K562 (cell line): Measurements from ENCODE around the gene DNAH17.

ENCODE experiments used
- HEY1 ChIP-seq: fragments of 250-450 bp; sonication (Bioruptor Pico); IDR thresholded peaks from 2 replicates; pipeline ENCODE4 v1.5.0; 2020; ENCODE audit warnings: mild to moderate bottlenecking, moderate library complexity, borderline replicate concordance
- HNRNPL ChIP-seq: fragments of 200-400 bp; formaldehyde crosslinking; IDR thresholded peaks from 2 replicates; pipeline ENCODE4 v1.6.1; 2017; ENCODE audit warnings: low read depth, mild to moderate bottlenecking, low read length
- NFRKB ChIP-seq: fragments of 450-650 bp; IDR thresholded peaks from 2 replicates; pipeline ENCODE4 v1.6.1; 2016; ENCODE audit warnings: low read depth
- POLR2A ChIP-seq: fragments of 450-650 bp; conservative IDR thresholded peaks from 2 replicates; pipeline ENCODE4 v1.6.1; 2016
- POLR2AphosphoS5 ChIP-seq: IDR thresholded peaks from 2 replicates; pipeline ENCODE4 v1.6.1; 2011; ENCODE audit warnings: mild to moderate bottlenecking, low read depth, low read length, moderate library complexity; ENCODE audit not compliant: control insufficient read depth, insufficient read depth
- RAD21 ChIP-seq, 2 experiments: fragments of 250-450 bp in 1 of 2; fragments of 450-650 bp in 1 of 2; sonication (Bioruptor Pico) in 1 of 2; formaldehyde crosslinking in 1 of 2; IDR thresholded peaks in 1 of 2; conservative IDR thresholded peaks in 1 of 2; 2 replicates each; pipeline versions ENCODE4 v1.4.0 to v1.8.0; 2020 to 2022; ENCODE audit warnings: mild to moderate bottlenecking in 2 of 2, moderate library complexity in 1 of 2
- SMC3 ChIP-seq: conservative IDR thresholded peaks from 2 replicates; pipeline ENCODE4 v1.6.1; 2011; ENCODE audit warnings: low read depth, low read length, improper control_type of control experiment; ENCODE audit not compliant: insufficient read depth
- TRIM24 ChIP-seq, 2 experiments: fragments of 450-650 bp; IDR thresholded peaks; 2 replicates each; pipeline ENCODE4 v1.6.1; 2016
- ZNF318 ChIP-seq, 2 experiments: fragments of 450-650 bp; IDR thresholded peaks; 2 replicates each; pipeline ENCODE4 v1.6.1; 2016; ENCODE audit warnings: mild to moderate bottlenecking in 2 of 2, borderline replicate concordance in 1 of 2, low read depth in 1 of 2, moderate library complexity in 1 of 2

GRCh38 chr17:78616946-78617345 lies 39.8 kb upstream of the DNAH17 start:
- TF ChIP-seq POLR2A = no peak
- TF ChIP-seq SMC3 = no peak
- no peak for TF ChIP-seq POLR2AphosphoS5
- TF ChIP-seq TRIM24 (IDR thresholded peaks at IDR 0.05) = no peak
- TF ChIP-seq RAD21 (CRISPR knock-in tag; conservative IDR thresholded peaks at IDR 0.05 in 1 of 2, IDR thresholded peaks at IDR 0.05 in 1 of 2) = no peak
- TF ChIP-seq NFRKB = no peak
- no peak for TF ChIP-seq ZNF318 (IDR thresholded peaks at IDR 0.05; ENCODE audit: borderline replicate concordance in 1 of 2, low read depth in 1 of 2)
- no peak for TF ChIP-seq HEY1 (CRISPR knock-in tag)
- TF ChIP-seq HNRNPL = no peak
